GM23338 (cell line): ENCODE data around the gene GALNT9.

Experiments
- CTCF ChIP-seq, 2 experiments: fragments of 200-600 bp in 1 of 2; sonication (generic) in 1 of 2; conservative IDR thresholded peaks; 2 replicates each; pipeline versions ENCODE4 v1.5.1 to v1.6.1; 2016 to 2017; ENCODE audit warnings: antibody characterized with exemption in 2 of 2, low read depth in 2 of 2, mild to moderate bottlenecking in 2 of 2, moderate library complexity in 1 of 2
- EZH2 ChIP-seq: fragments of 200-600 bp; sonication (generic); IDR thresholded peaks from one replicate; pipeline ENCODE4 v1.8.0; 2017; ENCODE audit warnings: antibody characterized with exemption, mild to moderate bottlenecking, low read depth; ENCODE audit not compliant: unreplicated experiment
- REST ChIP-seq: IDR thresholded peaks from one replicate; pipeline ENCODE4 v1.6.1; 2018; ENCODE audit warnings: antibody characterized with exemption; ENCODE audit not compliant: unreplicated experiment

- TF ChIP-seq REST (no peak), CTCF (conservative IDR thresholded peaks at IDR 0.05; ENCODE audit: low read depth in 2 of 2) (no peak), EZH2 (no peak)
These were observed 92.2 kb downstream of the GALNT9 start for GRCh38 chr12:132236930-132237771.
